Mesenchymal stem cell (in vitro differentiated cells and primary cell): ENCODE results near the gene VBP1. TPM values are rescaled to one million over a fixed set of nuclear protein-coding genes. Genes with fewer than 3 reads are reported as not detected.
A peak's percentile ranks its signal among the peaks of the same experiment; 100 is the strongest.

Experiments used
- DNase-seq: peaks from one replicate; pipeline ENCODE4 v3.0.0-alpha.2; 2013
- H2AFZ ChIP-seq: one replicate; pipeline ENCODE4 v1.6.1; 2013; ENCODE audit warnings: low read depth, mild to moderate bottlenecking, control low read depth, inconsistent platforms, low read length, moderate library complexity
- H2AK5ac ChIP-seq: 2 replicates; pipeline ENCODE4 v1.6.1; 2013; ENCODE audit warnings: low read length, moderate library complexity, mild to moderate bottlenecking, inconsistent platforms; ENCODE audit not compliant: severe bottlenecking
- H2BK120ac ChIP-seq: one replicate; pipeline ENCODE4 v1.6.1; 2013; ENCODE audit warnings: low read depth, mild to moderate bottlenecking, inconsistent platforms, low read length, moderate library complexity
- H2BK12ac ChIP-seq, 2 experiments: one replicate each; pipeline ENCODE4 v1.6.1; 2013; ENCODE audit warnings: inconsistent platforms in 2 of 2, low read length in 2 of 2, mild to moderate bottlenecking in 2 of 2, moderate library complexity in 2 of 2, control low read depth in 1 of 2
- H2BK15ac ChIP-seq: one replicate; pipeline ENCODE4 v1.6.1; 2013; ENCODE audit warnings: mild to moderate bottlenecking, low read depth, inconsistent platforms; ENCODE audit not compliant: poor library complexity, severe bottlenecking
- H2BK5ac ChIP-seq: 2 replicates; pipeline ENCODE4 v1.6.1; 2013; ENCODE audit warnings: low read depth, mild to moderate bottlenecking, low read length, control low read depth, inconsistent platforms; ENCODE audit not compliant: poor library complexity, severe bottlenecking
- H3K14ac ChIP-seq, 2 experiments: one replicate each; pipeline ENCODE4 v1.6.1; 2013; ENCODE audit warnings: inconsistent platforms in 2 of 2, low read length in 2 of 2, control low read depth in 1 of 2, mild to moderate bottlenecking in 1 of 2, moderate library complexity in 1 of 2
- H3K18ac ChIP-seq, 2 experiments: one replicate each; pipeline ENCODE4 v1.6.1; 2013; ENCODE audit warnings: inconsistent platforms in 2 of 2, low read length in 2 of 2, control low read depth in 1 of 2, low read depth in 1 of 2, mild to moderate bottlenecking in 1 of 2
- H3K23ac ChIP-seq, 2 experiments: one replicate each; pipeline ENCODE4 v1.6.1; 2013; ENCODE audit warnings: inconsistent platforms in 2 of 2, low read length in 2 of 2, mild to moderate bottlenecking in 2 of 2, moderate library complexity in 2 of 2, control low read depth in 1 of 2
- H3K27ac ChIP-seq: 2 replicates; pipeline ENCODE4 v1.5.1; 2013; ENCODE audit warnings: mild to moderate bottlenecking, moderate library complexity, low read length, control low read depth, inconsistent platforms; ENCODE audit not compliant: poor library complexity, severe bottlenecking
- H3K27me3 ChIP-seq, 2 experiments: 2 replicates each; pipeline versions ENCODE4 v1.6.1 to v1.7.0; 2013; ENCODE audit warnings: low read length in 2 of 2, mild to moderate bottlenecking in 2 of 2, moderate library complexity in 2 of 2, control low read depth in 1 of 2, inconsistent platforms in 1 of 2; ENCODE audit not compliant: control insufficient read depth in 1 of 2, insufficient read depth in 1 of 2
- H3K36me3 ChIP-seq, 2 experiments: 2 replicates each; pipeline versions ENCODE4 v1.6.1 to v1.7.0; 2013; ENCODE audit warnings: low read length in 2 of 2, control low read depth in 1 of 2, inconsistent platforms in 1 of 2, low read depth in 1 of 2, mild to moderate bottlenecking in 1 of 2; ENCODE audit not compliant: insufficient read depth in 2 of 2, control insufficient read depth in 1 of 2
- H3K4ac ChIP-seq, 2 experiments: one replicate each; pipeline ENCODE4 v1.6.1; 2013; ENCODE audit warnings: inconsistent platforms in 2 of 2, low read length in 2 of 2, mild to moderate bottlenecking in 2 of 2, moderate library complexity in 2 of 2, control low read depth in 1 of 2, low read depth in 1 of 2
- H3K4me1 ChIP-seq: 2 replicates; pipeline ENCODE4 v1.6.1; 2013; ENCODE audit warnings: low read depth, low read length, control low read depth; ENCODE audit not compliant: control insufficient read depth, insufficient read depth
- H3K4me2 ChIP-seq: 2 replicates; pipeline ENCODE4 v1.6.1; 2013; ENCODE audit warnings: low read length, mild to moderate bottlenecking, inconsistent platforms; ENCODE audit not compliant: poor library complexity, severe bottlenecking
- H3K4me3 ChIP-seq, 2 experiments: 2 replicates each; pipeline versions ENCODE4 v1.5.1 to v1.7.0; 2013; ENCODE audit warnings: low read length in 2 of 2, mild to moderate bottlenecking in 2 of 2, control low read depth in 1 of 2, low read depth in 1 of 2; ENCODE audit not compliant: insufficient read depth in 1 of 2
- H3K79me1 ChIP-seq: replicated peaks from 2 replicates; pipeline ENCODE4 v1.6.1; 2013; ENCODE audit warnings: mild to moderate bottlenecking, control low read depth, low read length, inconsistent platforms; ENCODE audit not compliant: poor library complexity, severe bottlenecking
- H3K9ac ChIP-seq: 2 replicates; pipeline ENCODE4 v1.7.0; 2013; ENCODE audit warnings: mild to moderate bottlenecking, low read length, moderate library complexity
- H3K9me3 ChIP-seq: 2 replicates; pipeline ENCODE4 v1.7.0; 2013; ENCODE audit warnings: mild to moderate bottlenecking, low read length; ENCODE audit not compliant: control insufficient read depth
- H4K8ac ChIP-seq: one replicate; pipeline ENCODE4 v1.6.1; 2013; ENCODE audit warnings: inconsistent platforms, mild to moderate bottlenecking, low read length, moderate library complexity
- H4K91ac ChIP-seq: one replicate; pipeline ENCODE4 v1.6.1; 2013; ENCODE audit warnings: mild to moderate bottlenecking, low read length, inconsistent platforms
- WGBS: methylation state at CpG from one replicate; pipeline ENCODE4 v1.1.7; 2013; ENCODE audit warnings: mixed read lengths; 5-methylcytosine and 5-hydroxymethylcytosine counted together
- polyA plus RNA-seq, 2 experiments: library from polyadenylated mRNA; stranded (reverse); fragments of 200-250 nt; gene quantifications; one replicate each; pipeline ENCODE4 v1.2.3, GENCODE V29; 2013

Gene VBP1, protein sequence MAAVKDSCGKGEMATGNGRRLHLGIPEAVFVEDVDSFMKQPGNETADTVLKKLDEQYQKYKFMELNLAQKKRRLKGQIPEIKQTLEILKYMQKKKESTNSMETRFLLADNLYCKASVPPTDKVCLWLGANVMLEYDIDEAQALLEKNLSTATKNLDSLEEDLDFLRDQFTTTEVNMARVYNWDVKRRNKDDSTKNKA
- 35.4 TPM for polyA plus RNA-seq (2013, experiment 1 of 2)
- 39.8 TPM for polyA plus RNA-seq (2013, experiment 2 of 2)

DNA sequence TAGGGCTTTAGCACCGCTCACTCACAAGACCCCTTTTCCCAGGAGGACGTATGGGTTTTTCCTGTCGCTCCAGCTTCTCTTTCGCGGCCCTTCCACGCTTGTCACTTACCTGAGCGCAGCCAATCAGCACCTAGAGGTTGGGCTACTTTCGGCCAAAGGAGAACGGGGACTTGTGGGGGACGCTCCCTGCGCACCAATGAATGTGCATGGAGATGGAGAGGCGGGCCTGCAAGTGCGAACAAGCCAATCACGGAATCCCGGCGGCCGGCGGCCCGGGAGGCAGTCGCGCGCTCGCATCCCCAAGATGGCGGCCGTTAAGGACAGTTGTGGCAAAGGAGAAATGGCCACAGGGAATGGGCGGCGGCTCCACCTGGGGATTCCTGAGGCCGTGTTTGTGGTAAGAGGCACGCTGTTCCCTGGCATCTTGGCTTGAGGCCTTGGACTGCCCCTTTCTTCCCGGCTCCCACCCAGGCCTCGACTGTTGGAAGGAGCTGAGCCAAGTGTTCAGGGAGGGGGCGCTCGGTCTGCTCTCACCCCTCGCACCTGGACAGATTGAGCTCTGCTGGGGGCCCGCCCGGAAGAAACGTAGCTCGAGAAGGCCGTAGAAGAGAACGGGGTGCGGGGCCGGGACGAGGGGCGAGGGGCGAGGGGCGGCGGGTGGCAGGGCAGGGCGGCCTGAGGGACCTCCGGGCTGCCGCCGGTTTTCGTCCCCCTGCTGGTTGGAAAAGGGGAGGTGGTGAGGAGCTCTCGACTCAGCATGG is at the start of gene VBP1:
Gene VBP1 (plus strand): TSS at position 282 of the 761 bp plus-strand sequence. CDS start 23 bp downstream, at position 305.
- peak within 1 kb of the TSS; percentile 85 for H3K27ac ChIP-seq
- peak within 1 kb of the TSS; percentile 49 for H2BK120ac ChIP-seq
- H3K4me3 ChIP-seq = peak within 1 kb of the TSS; percentile 87 to 89
- no peaks in the 10 kb centered on the region for H3K79me1 ChIP-seq
- peak within 1 kb of the TSS; percentile 89 for H2AFZ ChIP-seq
- peak within 1 kb of the TSS; percentile 84 to 93 for H3K18ac ChIP-seq
- peak within 1 kb of the TSS; percentile 71 to 99 for H3K4ac ChIP-seq
- H2BK5ac ChIP-seq = no peak within 1 kb of the TSS
- H3K23ac ChIP-seq = no peak within 1 kb of the TSS
- H4K91ac ChIP-seq = peak within 1 kb of the TSS; percentile 80
- H3K4me2 ChIP-seq = peak within 1 kb of the TSS; percentile 70
- no peak within 1 kb of the TSS for H2BK12ac ChIP-seq
- H3K4me1 ChIP-seq = no peaks in the 10 kb centered on the region
- DNase-seq = peak; percentile 97
- peak within 1 kb of the TSS; percentile 91 for H3K9ac ChIP-seq
- peaks cover 5 to 8% of the 10 kb centered on the region in 2 experiments for H3K36me3 ChIP-seq
- H3K9me3 ChIP-seq = no peaks in the 10 kb centered on the region
- peak within 1 kb of the TSS; percentile 93 for H2BK15ac ChIP-seq
- no peak within 1 kb of the TSS for H2AK5ac ChIP-seq
- H3K27me3 ChIP-seq = no peaks in the 10 kb centered on the region
- H4K8ac ChIP-seq = peak within 1 kb of the TSS; percentile 97
- WGBS = 1% methylated on average over 43 of the region's 53 CpGs
- peak within 1 kb of the TSS in 1 of 2 experiments; percentile 88 for H3K14ac ChIP-seq

DNA sequence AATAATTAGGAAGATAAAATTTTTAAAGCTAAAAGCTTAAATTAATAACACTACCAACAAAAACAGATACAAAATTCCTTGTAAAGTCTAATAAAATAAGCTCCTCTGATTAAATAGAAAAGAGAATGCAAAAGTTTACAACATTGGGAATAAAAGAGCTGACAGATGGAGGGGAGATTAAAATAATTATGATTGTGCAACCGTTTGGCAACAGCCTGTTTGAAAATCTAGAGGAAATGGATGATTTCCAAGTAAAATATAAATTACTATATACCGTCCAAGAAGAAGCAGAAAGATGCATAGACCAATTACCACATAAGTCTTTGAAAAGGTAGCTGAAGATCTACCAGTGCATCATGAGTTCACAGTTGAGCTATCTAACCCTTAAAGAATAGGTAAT is 46.4 kb upstream of the VBP1 start:
- no peak overlapping the region for H3K9ac ChIP-seq
- no peaks in the 10 kb centered on the region for H3K27me3 ChIP-seq
- no peak for DNase-seq
- H3K9me3 ChIP-seq = no peaks in the 10 kb centered on the region
- no peak overlapping the region for H2BK5ac ChIP-seq
- no peak overlapping the region for H2BK12ac ChIP-seq
- H3K36me3 ChIP-seq = no peaks in the 10 kb centered on the region
- WGBS = no CpG with 5 or more reads among the region's 2 CpGs
- H2AFZ ChIP-seq = no peak overlapping the region
- H3K23ac ChIP-seq = no peak overlapping the region
- H3K4me2 ChIP-seq = no peak overlapping the region
- H3K4me3 ChIP-seq = no peak overlapping the region
- H4K91ac ChIP-seq = no peak overlapping the region
- no peaks in the 10 kb centered on the region for H3K79me1 ChIP-seq
- no peak overlapping the region for H3K27ac ChIP-seq
- no peak overlapping the region for H2BK15ac ChIP-seq
- no peak overlapping the region for H3K18ac ChIP-seq
- no peak overlapping the region for H2AK5ac ChIP-seq
- no peak overlapping the region for H3K14ac ChIP-seq
- no peak overlapping the region for H4K8ac ChIP-seq
- H3K4me1 ChIP-seq = no peaks in the 10 kb centered on the region
- H2BK120ac ChIP-seq = no peak overlapping the region
- no peak overlapping the region for H3K4ac ChIP-seq

DNA sequence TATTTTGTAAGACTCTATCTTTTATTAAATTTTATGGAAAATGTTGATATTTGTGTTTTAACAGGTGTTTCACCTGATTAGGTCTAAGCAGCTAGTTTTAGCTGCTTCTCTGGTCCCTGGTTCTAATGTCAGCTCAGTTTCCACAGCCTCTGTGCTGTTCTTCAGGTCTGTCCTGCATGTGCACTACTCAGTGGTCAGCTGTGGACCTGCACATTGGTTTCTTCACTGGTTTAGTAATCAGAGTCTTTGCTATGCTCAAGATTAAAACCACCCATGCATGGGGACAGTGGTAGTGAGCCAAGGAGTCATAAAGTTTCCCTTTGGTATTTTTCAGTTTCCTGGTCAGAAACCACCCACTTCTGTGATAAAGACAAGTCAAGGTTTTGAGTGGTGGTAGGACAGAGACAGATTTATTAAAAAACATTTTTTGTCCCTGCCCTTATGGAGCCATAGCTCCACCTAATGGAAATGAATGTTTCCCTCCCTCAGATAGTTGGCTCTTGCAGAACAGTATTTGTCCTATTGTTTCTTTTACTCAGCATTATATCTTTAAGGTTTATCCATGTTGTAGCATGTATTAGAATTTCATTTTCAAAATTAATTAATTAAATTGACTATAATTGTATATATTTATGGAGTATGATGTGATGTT is 36.8 kb upstream of the VBP1 start:
- Histone ChIP-seq H2BK12ac (no peak overlapping the region), H2BK120ac (no peak overlapping the region), H2AFZ (no peak overlapping the region), H3K36me3 (no peaks in the 10 kb centered on the region), H3K14ac (no peak overlapping the region), H2BK15ac (no peak overlapping the region), H3K18ac (no peak overlapping the region), H2AK5ac (no peak overlapping the region), H3K4me1 (no peaks in the 10 kb centered on the region), H3K4me2 (no peak overlapping the region), H3K27me3 (no peaks in the 10 kb centered on the region), H2BK5ac (no peak overlapping the region), H3K4me3 (no peak overlapping the region), H3K23ac (no peak overlapping the region), H3K9me3 (no peaks in the 10 kb centered on the region), H3K79me1 (no peaks in the 10 kb centered on the region), H3K9ac (no peak overlapping the region), H3K27ac (no peak overlapping the region), H4K91ac (no peak overlapping the region), H4K8ac (no peak overlapping the region), H3K4ac (no peak overlapping the region)
- DNase-seq = no peak

DNA sequence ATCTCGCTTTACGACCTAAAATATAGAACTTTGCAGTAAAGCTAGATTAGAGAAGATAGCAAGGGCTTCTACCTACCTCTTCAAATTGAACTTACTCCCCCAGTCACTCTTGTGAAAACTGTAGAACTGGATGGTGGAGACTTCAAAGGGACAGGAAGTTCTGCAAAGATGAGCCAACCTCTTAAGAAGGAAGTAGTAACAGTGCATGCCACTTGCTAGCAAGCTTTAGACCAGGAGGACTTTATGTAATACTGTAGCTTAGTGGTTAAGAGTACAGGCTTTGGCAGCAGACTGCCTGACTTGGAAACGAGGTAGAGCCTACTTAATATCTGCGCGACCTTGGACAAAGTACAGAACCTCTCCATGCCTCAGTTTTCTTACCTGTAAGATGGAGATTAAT is 27.5 kb upstream of the VBP1 start:
- no peak overlapping the region for H2AFZ ChIP-seq
- H2BK5ac ChIP-seq = no peak overlapping the region
- H3K4me2 ChIP-seq = no peak overlapping the region
- H3K79me1 ChIP-seq = no peaks in the 10 kb centered on the region
- WGBS = 67% methylated on average over 3 of the region's 5 CpGs
- H2BK12ac ChIP-seq = no peak overlapping the region
- no peak overlapping the region for H3K4ac ChIP-seq
- DNase-seq = no peak
- H2AK5ac ChIP-seq = no peak overlapping the region
- no peak overlapping the region for H4K91ac ChIP-seq
- H3K27me3 ChIP-seq = no peaks in the 10 kb centered on the region
- H2BK120ac ChIP-seq = no peak overlapping the region
- H3K18ac ChIP-seq = no peak overlapping the region
- H4K8ac ChIP-seq = no peak overlapping the region
- H3K14ac ChIP-seq = no peak overlapping the region
- H3K36me3 ChIP-seq = no peaks in the 10 kb centered on the region
- H3K9ac ChIP-seq = no peak overlapping the region
- no peak overlapping the region for H3K23ac ChIP-seq
- no peak overlapping the region for H2BK15ac ChIP-seq
- no peak overlapping the region for H3K4me3 ChIP-seq
- peaks cover 32% of the 10 kb centered on the region for H3K9me3 ChIP-seq
- no peaks in the 10 kb centered on the region for H3K4me1 ChIP-seq
- no peak overlapping the region for H3K27ac ChIP-seq
